HCT116 (cell line): ENCODE data around the gene CCNG1. TPM values are rescaled to one million over a fixed set of nuclear protein-coding genes. Genes with fewer than 3 reads are reported as not detected.

Source experiments
- ATAC-seq: fragments of 200-7000 bp; cut with Tn5 transposase; 2 replicates; pipeline ENCODE4 v1.9.1; 2020; ENCODE audit warnings: mild to moderate bottlenecking, moderate library complexity
- BruUV-seq: library from RNA; stranded (reverse); fragments of 400-500 nt; replicated peaks from 2 replicates; lab custom pipeline; 2021; lab: Mats Ljungman, UMichigan
- CTCF ChIA-PET: fragments of 300-600 bp; sonication (Branson Sonifier 250); formaldehyde crosslinking; loops from one replicate; lab custom pipeline; 2021; ENCODE audit warnings: antibody characterized with exemption; lab: Charles Lee
- POLR2A ChIA-PET: fragments of 300-600, 350-600 bp; sonication (Branson Sonifier 250); formaldehyde crosslinking; loops from one replicate; lab custom pipeline; 2021; ENCODE audit warnings: antibody characterized with exemption; lab: Charles Lee
- RAD21 ChIA-PET, 2 experiments: fragments of 300-600 bp; sonication (Branson Sonifier 250); formaldehyde crosslinking; loops; one replicate each; lab custom pipeline; 2023; ENCODE audit warnings: low total read pairs in 2 of 2; ENCODE audit not compliant: uncharacterized antibody in 2 of 2, unreplicated experiment in 2 of 2, low non-redundant PET in 1 of 2; lab: Charles Lee
- DNase-seq: peaks from one replicate; pipeline ENCODE4 v3.0.0-alpha.2; 2010; ENCODE audit warnings: low read depth, low spot score
- H2AFZ ChIP-seq: fragments of 200-600 bp; shearing (Covaris generic), sonication (generic); 2 replicates; pipeline ENCODE4 v1.6.1; 2017; ENCODE audit warnings: low read depth, mixed run types, mixed read lengths, antibody characterized with exemption, low read length; ENCODE audit not compliant: poor library complexity, severe bottlenecking
- H3K27ac ChIP-seq: 2 replicates; pipeline ENCODE4 v1.5.1; 2012; ENCODE audit warnings: low read depth, low read length
- H3K27me3 ChIP-seq: fragments of 200-600 bp; sonication (generic); 2 replicates; pipeline ENCODE4 v1.6.1; 2016; ENCODE audit warnings: mixed run types, low read length, mixed read lengths; ENCODE audit not compliant: insufficient read depth
- H3K36me3 ChIP-seq, 2 experiments: fragments of 200-500 bp in 1 of 2; fragments of 200-600 bp in 1 of 2; sonication (Bioruptor generic) in 1 of 2; sonication (generic) in 1 of 2; 2 replicates each; pipeline versions ENCODE4 v1.5.1 to v1.6.1; 2014 to 2016; ENCODE audit warnings: low read length in 2 of 2, inconsistent platforms in 1 of 2, mixed read lengths in 1 of 2, mixed run types in 1 of 2; ENCODE audit not compliant: insufficient read depth in 2 of 2, control insufficient read depth in 1 of 2
- H3K4me1 ChIP-seq, 2 experiments: fragments of 200-600 bp in 1 of 2; sonication (generic) in 1 of 2; 2 replicates each; pipeline versions ENCODE4 v1.5.1 to v1.6.1; 2012 to 2017; ENCODE audit warnings: low read length in 2 of 2, inconsistent platforms in 1 of 2, mild to moderate bottlenecking in 1 of 2, mixed read lengths in 1 of 2, mixed run types in 1 of 2, moderate library complexity in 1 of 2; ENCODE audit not compliant: insufficient read depth in 2 of 2, control insufficient read depth in 1 of 2
- H3K4me2 ChIP-seq: fragments of 200-600 bp; sonication (generic); 2 replicates; pipeline ENCODE4 v1.6.1; 2017; ENCODE audit warnings: mixed run types, low read length, mixed read lengths
- H3K4me3 ChIP-seq, 2 experiments: fragments of 200-600 bp in 1 of 2; sonication (generic) in 1 of 2; replicated peaks in 1 of 2; 2 replicates each; pipeline ENCODE4 v1.5.1; 2011 to 2016; ENCODE audit warnings: low read length in 2 of 2, control low read depth in 1 of 2, low read depth in 1 of 2, mild to moderate bottlenecking in 1 of 2, mixed read lengths in 1 of 2, mixed run types in 1 of 2
- H3K79me2 ChIP-seq: fragments of 200-600 bp; sonication (generic); 2 replicates; pipeline ENCODE4 v1.6.1; 2017; ENCODE audit warnings: mild to moderate bottlenecking, mixed run types, low read length, moderate library complexity, mixed read lengths; ENCODE audit not compliant: insufficient read depth
- H3K9ac ChIP-seq: fragments of 200-600 bp; sonication (generic); 2 replicates; pipeline ENCODE4 v1.6.1; 2016; ENCODE audit warnings: low read length, mixed read lengths
- H3K9me2 ChIP-seq: fragments of 200-600 bp; sonication (generic), shearing (Covaris generic); 2 replicates; pipeline ENCODE4 v1.6.1; 2017; ENCODE audit warnings: mixed run types, mild to moderate bottlenecking, moderate library complexity; ENCODE audit not compliant: insufficient read depth
- H3K9me3 ChIP-seq, 2 experiments: fragments of 200-500 bp in 1 of 2; fragments of 200-600 bp in 1 of 2; sonication (Bioruptor generic) in 1 of 2; sonication (generic) in 1 of 2; 2 replicates each; pipeline ENCODE4 v1.6.1; 2014 to 2017; ENCODE audit warnings: low read length in 2 of 2, mixed read lengths in 2 of 2, inconsistent platforms in 1 of 2, low read depth in 1 of 2, mild to moderate bottlenecking in 1 of 2, mixed run types in 1 of 2, moderate library complexity in 1 of 2; ENCODE audit not compliant: control insufficient read depth in 1 of 2, insufficient read depth in 1 of 2
- H4K20me1 ChIP-seq: fragments of 200-600 bp; sonication (generic), shearing (Covaris generic); 2 replicates; pipeline ENCODE4 v1.6.1; 2017; ENCODE audit warnings: mixed run types, mild to moderate bottlenecking, moderate library complexity; ENCODE audit not compliant: insufficient read depth
- CBX3 ChIP-seq: IDR thresholded peaks from 2 replicates; pipeline ENCODE4 v1.6.1; 2012; ENCODE audit warnings: low read depth
- ELF1 ChIP-seq: IDR thresholded peaks from 2 replicates; pipeline ENCODE4 v1.6.1; 2012; ENCODE audit warnings: low read depth, borderline replicate concordance
- EZH2 ChIP-seq: fragments of 200-600 bp; sonication (generic); IDR thresholded peaks from 2 replicates; pipeline ENCODE4 v1.6.1; 2017; ENCODE audit warnings: antibody characterized with exemption, mixed run types
- JUND ChIP-seq: IDR thresholded peaks from 2 replicates; pipeline ENCODE4 v1.6.1; 2012
- POLR2A ChIP-seq: IDR thresholded peaks from 2 replicates; pipeline ENCODE4 v1.7.0; 2011; ENCODE audit warnings: borderline replicate concordance; ENCODE audit not compliant: insufficient read depth, insufficient read length; ENCODE audit errors: extremely low read depth
- POLR2AphosphoS5 ChIP-seq: IDR thresholded peaks from 2 replicates; pipeline ENCODE4 v1.6.1; 2011; ENCODE audit warnings: mild to moderate bottlenecking, low read depth, low read length, moderate library complexity
- SIN3A ChIP-seq: IDR thresholded peaks from 2 replicates; pipeline ENCODE4 v1.6.1; 2012; ENCODE audit warnings: low read depth
- YY1 ChIP-seq: IDR thresholded peaks from 2 replicates; pipeline ENCODE4 v1.6.1; 2011; ENCODE audit warnings: low read length, low read depth, moderate library complexity, mild to moderate bottlenecking; ENCODE audit not compliant: insufficient replicate concordance; ENCODE audit errors: extremely low read depth
- intact Hi-C: fragments of 100-400 bp; cut with micrococcal nuclease; formaldehyde crosslinking; loops from 2 replicates; pipeline ENCODE4 v1.10.0; 2022
- total RNA-seq: library from RNA; stranded (reverse); gene quantifications from one replicate; pipeline ENCODE4 v1.2.1, GENCODE V29; 2021; ENCODE audit not compliant: unreplicated experiment
- TF ChIP-seq, protein P1 (sequence below), 3 experiments: fragments of 200-600 bp in 1 of 3; sonication (generic) in 1 of 3; IDR thresholded peaks in 2 of 3; conservative IDR thresholded peaks in 1 of 3; 2 replicates each; pipeline ENCODE4 v1.5.1; 2012 to 2017; ENCODE audit warnings: low read depth in 2 of 3, low read length in 2 of 3, antibody characterized with exemption in 1 of 3, borderline replicate concordance in 1 of 3, control low read depth in 1 of 3, mild to moderate bottlenecking in 1 of 3, mixed read lengths in 1 of 3, mixed run types in 1 of 3, moderate library complexity in 1 of 3; ENCODE audit not compliant: insufficient read depth in 1 of 3
- TF ChIP-seq, protein P2 (sequence below): IDR thresholded peaks from 2 replicates; pipeline ENCODE4 v1.6.1; 2012

Gene CCNG1
- total RNA-seq, 1 experiment from 2014 or later = 176 TPM

DNA sequence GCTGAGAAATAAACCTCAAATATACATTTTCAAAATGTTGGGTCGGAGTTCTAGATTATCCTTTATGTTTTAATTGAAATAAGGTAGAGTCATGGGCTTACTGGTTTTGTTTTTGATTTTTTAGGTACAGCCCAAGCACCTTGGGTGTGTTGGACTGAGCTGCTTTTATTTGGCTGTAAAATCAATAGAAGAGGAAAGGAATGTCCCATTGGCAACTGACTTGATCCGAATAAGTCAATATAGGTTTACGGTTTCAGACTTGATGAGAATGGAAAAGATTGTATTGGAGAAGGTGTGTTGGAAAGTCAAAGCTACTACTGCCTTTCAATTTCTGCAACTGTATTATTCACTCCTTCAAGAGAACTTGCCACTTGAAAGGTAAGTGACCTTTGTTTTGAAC, 3.6 kb downstream of the CCNG1 start:
- RAD21 ChIA-PET = no interaction called here
- Histone ChIP-seq H3K9me2 (no peaks in the 10 kb centered on the region), H3K4me1 (peaks cover 0 to 14% of the 10 kb centered on the region in 2 experiments; a peak in 3 of 4 replicates), H3K4me2 (no peak overlapping the region), H3K36me3 (peaks cover 45 to 56% of the 10 kb centered on the region in 2 experiments), H4K20me1 (no peaks in the 10 kb centered on the region), H3K27ac (no peak overlapping the region), H3K4me3 (no peak overlapping the region), H3K9me3 (no peaks in the 10 kb centered on the region), H3K9ac (no peak overlapping the region), H2AFZ (no peak overlapping the region), H3K27me3 (no peaks in the 10 kb centered on the region), H3K79me2 (peaks cover 49% of the 10 kb centered on the region)
- no TSS peak for BruUV-seq
- CTCF ChIA-PET = no interaction called here
- TF ChIP-seq JUND (no peak), EZH2 (no peak), CBX3 (no peak), ELF1 (no peak), SIN3A (no peak), YY1 (no peak), POLR2AphosphoS5 (no peak), POLR2A (no peak)
- TF ChIP-seq, protein P1, sequence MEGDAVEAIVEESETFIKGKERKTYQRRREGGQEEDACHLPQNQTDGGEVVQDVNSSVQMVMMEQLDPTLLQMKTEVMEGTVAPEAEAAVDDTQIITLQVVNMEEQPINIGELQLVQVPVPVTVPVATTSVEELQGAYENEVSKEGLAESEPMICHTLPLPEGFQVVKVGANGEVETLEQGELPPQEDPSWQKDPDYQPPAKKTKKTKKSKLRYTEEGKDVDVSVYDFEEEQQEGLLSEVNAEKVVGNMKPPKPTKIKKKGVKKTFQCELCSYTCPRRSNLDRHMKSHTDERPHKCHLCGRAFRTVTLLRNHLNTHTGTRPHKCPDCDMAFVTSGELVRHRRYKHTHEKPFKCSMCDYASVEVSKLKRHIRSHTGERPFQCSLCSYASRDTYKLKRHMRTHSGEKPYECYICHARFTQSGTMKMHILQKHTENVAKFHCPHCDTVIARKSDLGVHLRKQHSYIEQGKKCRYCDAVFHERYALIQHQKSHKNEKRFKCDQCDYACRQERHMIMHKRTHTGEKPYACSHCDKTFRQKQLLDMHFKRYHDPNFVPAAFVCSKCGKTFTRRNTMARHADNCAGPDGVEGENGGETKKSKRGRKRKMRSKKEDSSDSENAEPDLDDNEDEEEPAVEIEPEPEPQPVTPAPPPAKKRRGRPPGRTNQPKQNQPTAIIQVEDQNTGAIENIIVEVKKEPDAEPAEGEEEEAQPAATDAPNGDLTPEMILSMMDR (IDR thresholded peaks at IDR 0.05 in 2 of 3, conservative IDR thresholded peaks at IDR 0.05 in 1 of 3; ENCODE audit: borderline replicate concordance in 1 of 3, insufficient read depth in 1 of 3, low read depth in 2 of 3, low read length in 2 of 3) = no peak
- TF ChIP-seq, protein P2, sequence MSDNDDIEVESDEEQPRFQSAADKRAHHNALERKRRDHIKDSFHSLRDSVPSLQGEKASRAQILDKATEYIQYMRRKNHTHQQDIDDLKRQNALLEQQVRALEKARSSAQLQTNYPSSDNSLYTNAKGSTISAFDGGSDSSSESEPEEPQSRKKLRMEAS = no peak
- ATAC-seq (no peak), DNase-seq (no peak)
- intact Hi-C loops = no loop called here
- POLR2A ChIA-PET = interaction anchor here (4.2 kb wide), 1 partner anchor 19 kb away, joined by 34 read pairs; the partner anchor contains the start of genes HMMR and NUDCD2
